Stimulated activated CD4-positive, alpha-beta T cell treated with anti-CD3 and anti-CD28 coated beads, TNF-alpha, amount 100 ng/mL, for 48 hours (primary cell): ENCODE data around the gene CDC42EP4.
"Not testable (repeated sequence)": the region's sequence is repeated elsewhere in the genome, so short reads cannot be mapped to it uniquely, and the experiment has no call there.

Source experiments
- DNase-seq, 3 donors: peaks; one replicate each; pipeline ENCODE4 v3.0.0-alpha.2; 2020; ENCODE audit warnings: low read depth in 3 of 3

CDC42EP4 gene

DNA sequence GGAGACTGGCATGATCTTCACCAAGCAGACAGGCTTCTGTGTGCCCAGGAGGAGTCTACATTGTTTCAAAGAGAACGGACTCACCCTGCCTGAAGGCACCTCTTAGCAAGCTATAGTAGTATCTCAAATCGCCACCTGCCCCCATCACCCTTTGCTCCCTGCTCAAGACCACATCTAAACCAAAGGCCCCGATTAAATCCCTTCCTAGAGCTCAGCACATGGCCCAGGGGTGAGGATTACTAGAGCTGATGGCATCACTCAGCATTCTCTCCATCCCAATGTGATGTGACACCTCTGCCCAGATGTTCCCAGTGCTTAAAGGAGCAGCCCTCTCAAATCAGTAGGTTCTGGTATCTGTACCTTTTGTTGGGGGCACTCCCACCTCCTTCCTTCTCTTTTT, 8.0 kb upstream of the CDC42EP4 start:
- DNase-seq = no peak

DNA sequence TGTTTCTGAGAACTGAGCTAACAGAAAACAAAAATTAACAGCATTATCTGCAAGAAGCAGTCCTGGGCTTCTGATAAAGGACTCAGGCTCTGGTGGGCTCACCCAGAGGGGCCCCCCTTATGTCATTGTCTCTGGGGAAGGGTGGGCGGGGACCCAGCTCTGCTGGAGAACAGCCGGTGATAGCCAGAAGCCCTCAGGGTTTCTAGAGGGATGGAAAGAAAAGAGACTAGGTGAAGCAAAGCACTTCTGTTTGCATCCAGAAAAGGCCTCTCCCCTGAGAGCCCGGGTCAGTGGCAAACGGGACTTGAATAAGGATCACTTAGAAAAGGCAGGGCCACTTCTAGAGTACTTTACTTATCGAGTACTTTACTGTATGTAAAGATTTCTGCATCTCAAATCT, 7.0 kb upstream of the CDC42EP4 start:
- DNase-seq = no peak

- no peak for DNase-seq
These were observed 6.6 kb upstream of the CDC42EP4 start for GRCh38 chr17:73318427-73318813.

DNA sequence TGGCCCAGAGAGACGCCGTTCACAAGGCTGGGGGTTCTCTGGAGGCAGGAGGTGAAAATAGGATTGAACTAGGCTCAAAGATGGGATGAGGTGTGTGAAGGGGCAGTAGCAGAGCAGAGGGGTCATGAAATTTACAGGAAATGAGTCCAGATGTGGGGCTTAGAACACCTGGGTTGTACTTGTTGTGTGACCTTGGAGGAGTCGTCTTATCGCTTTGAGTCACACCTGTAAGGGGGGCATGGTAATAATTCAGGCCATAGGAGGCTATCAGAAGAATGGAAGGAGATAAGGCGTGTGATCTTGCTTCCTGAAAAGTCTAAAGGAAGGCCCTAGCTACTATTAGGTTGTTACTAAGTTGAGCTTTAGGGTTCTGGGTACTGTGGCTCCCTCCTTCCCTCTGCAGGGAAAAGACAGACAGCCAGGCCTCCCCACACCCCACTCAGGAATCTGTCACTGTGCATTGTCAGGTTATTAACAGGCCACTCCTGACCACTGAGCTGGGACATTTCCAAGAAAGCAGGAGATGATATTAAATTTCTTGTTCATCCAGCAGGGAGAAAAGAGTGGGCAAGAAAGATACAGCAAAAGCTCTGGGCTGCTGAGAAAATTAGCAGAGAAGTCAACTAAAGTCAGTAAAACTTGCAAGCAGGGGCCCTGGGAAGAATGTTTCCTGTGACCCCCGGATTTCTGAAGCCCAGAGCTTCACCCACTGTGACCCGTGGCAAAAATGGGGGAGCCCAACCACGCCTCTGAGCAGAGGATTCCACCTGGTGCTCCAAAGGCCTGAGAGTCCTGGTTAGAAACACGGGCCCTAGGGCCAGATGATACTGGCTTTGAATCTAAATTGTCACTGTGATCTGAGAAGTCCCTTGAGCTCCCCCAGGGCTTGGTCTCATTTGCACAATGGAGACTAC, 6.0 kb upstream of the CDC42EP4 start:
- DNase-seq = no peak

GRCh38 chr17:73316919-73317505, 5.2 kb upstream of the CDC42EP4 start:
- no peak for DNase-seq

DNA sequence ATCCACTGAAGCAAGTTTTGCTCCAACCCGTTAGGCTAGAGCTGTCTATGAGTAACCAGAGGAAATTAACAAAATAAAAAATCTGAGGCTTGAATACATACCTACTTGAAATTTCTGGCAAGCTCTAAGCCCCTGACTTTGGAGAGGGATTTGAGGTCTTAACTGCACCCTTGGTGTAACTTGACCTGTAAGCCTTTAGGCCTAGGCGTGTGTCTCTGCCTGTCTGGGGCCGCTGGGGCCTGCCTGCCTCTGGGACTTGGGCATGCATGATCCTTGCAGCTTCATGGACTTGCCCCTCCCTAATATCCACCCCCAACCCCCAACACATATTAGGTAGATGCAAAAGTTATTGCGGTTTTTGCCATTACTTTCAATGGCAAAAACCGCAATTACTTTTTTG, 3.7 kb upstream of the CDC42EP4 start:
- no peak for DNase-seq

GRCh38 chr17:73313526-73314127, 1.8 kb upstream of the CDC42EP4 start:
- no peak for DNase-seq

- not testable (repeated sequence) for DNase-seq
These were observed 1.1 kb upstream of the CDC42EP4 start for GRCh38 chr17:73312887-73313286.

DNA sequence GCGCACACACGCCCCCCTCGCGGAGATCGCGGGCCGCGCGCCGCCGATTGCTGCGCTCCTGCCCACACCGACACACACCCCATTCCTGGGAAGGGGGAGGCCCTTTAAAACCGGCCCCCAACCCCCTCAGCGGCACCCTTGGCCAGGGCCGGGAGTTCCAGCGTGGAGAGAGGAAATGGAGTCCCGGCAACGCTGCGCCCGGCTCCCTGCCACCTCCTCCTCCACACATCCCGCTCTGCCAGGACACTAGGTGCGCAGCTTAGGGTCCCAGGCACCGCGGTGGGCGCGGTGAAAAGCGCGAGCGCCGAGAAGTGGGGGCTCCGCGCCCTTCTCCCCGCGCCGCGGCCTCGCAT, 397 bp downstream of the CDC42EP4 start:
- peak in 1 of 3 donors; percentile 12 for DNase-seq

GRCh38 chr17:73309727-73310596, 1.8 kb downstream of the CDC42EP4 start:
- DNase-seq = no peak

DNA sequence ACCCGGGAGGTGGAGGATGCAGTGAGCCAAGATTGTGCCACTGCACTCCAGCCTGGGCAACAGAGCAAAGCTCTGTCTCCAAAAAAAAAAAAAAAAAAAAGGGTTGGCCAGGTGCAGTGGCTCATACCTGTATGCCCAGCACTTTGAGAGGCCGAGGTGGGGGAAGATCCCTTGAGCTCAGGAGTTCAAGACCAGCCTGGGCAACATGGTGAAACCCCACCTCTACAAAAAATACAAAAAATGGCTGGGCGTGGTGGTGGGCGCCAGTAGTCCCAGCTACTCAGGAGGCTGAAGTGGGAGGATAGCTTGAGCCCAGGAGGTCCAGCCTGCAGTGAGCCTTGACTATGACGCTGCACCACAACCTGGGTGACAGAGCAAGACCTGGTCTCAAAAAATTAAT, 2.8 kb downstream of the CDC42EP4 start:
- not testable (repeated sequence) for DNase-seq

GRCh38 chr17:73308017-73308823, 3.6 kb downstream of the CDC42EP4 start:
- no peak for DNase-seq

DNA sequence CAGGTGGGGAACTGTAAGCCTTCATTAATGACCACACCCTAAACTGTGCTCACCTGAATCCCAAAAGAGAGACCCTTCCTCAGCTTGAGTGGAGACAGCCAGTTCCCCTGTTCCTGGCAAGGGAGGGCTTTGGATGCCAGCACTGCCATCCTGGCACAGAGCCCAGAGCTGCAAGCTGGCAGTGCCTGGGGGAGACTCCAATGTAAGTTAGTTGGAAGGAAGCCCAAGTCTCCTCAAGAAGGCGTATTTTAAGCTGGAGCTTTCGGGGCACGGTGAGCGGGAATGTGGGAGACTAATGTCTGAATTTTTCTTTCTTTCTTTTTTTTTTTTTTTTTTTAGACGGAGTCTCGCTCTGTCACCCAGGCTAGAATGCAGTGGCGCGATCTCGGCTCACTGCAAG, 4.7 kb downstream of the CDC42EP4 start:
- no peak for DNase-seq

DNA sequence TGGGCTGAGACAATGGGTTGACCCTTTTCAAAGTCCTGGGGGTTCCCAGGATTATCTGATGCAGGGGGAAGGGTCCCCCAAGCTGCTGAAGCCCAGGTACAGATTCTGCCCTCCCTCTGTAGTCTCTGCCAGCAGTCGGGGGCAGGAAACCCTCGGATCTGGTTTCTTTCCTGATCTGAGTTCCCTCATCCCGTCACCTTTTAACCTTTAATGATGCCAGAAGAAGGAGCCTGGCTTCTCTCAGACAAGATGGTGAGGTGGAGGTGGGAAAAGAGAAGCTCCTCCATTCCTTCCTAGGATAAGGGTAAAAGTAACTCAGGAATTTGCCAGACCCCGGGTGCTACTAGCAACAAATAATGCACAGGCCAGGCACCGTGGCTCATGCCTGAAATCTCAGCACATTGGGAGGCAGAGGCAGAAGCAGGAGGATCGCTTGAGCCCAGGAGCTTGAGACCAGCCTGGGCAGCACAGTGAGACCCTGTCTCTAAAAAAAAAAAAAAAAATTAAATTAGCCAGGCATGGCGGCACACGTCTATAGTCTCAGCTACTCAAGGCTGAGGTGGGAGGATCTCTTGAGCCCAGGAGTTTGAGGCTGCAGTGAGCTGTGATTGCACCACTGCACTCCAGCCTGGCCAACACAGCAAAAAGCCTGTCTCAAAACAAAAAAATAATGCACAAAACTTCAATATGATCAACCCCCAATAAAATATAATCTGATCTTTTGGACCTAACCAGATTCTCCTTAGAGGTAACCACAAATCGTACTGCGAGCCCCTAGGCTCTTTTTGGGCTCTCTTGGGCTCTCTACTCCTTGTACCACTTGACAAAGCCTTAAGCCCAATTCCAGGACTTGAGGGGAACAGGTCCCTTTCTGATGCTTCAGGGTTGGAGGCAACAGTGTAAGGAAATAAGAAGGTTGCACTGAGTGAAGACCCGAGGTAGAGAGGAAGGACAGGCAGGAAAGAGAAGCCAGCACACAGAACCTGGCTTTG, 5.7 kb downstream of the CDC42EP4 start:
- DNase-seq = no peak

DNA sequence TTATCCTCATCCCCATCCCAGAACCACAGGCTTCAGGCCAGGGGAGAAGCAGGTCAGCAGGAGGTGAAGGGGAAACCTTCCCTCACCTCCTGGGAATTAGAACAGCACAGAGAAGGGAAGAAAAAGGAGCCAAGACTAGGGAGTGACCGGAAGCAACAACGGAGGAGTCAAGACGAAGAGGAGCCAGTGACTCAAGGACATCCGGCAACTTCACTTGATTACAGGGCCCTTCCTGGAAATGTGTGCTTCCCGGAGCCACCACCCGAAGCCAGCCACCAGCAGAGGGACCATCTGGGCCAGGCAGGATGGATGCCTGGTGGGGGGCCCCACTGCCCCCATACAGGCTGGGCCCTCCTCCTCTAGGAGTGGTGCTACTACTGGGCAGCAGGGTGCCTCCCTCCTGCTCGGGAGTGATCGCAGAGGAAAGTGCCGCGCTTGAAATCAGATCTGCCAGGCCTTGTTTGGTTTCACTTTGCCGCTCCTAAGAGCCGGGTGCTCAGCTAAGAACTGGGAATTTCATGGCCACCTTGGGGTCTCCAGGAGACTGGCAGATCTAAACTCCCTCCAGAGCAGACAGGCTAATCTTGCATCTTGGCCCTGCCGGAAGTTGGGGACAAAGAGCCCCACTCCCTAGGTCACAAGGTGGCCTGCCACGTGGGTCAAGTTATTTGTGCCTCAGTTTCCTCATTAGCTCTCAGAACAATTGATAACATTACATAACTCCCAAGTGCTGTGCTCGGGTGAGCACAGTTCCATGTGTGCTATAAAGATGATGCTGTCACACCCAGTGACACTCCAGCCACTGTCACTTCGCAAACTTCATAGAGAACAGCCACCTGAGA, 6.6 kb downstream of the CDC42EP4 start:
- no peak for DNase-seq

GRCh38 chr17:73304438-73304837, 7.4 kb downstream of the CDC42EP4 start:
- DNase-seq = no peak

DNA sequence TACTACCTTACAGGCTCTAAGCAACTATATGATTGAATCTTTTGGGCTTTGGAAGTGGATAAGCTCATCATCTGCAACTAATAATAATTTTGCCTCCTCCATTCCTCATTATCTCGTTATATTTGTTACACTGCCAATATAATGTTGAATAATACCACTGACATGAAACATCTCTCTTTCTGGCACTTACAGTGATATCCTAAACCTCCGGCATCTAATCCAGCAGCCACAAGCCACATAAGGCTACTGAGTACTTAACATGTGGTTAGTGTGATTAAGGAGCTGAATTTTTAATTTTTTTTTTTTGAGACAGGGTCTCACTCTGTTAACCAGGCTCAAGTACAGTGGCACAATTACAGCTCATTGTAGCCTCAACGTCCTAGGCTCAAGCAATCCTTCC, 9.6 kb downstream of the CDC42EP4 start:
- DNase-seq = no peak

- no peak for DNase-seq
These were observed 10.4 kb downstream of the CDC42EP4 start for GRCh38 chr17:73301369-73301768.

- no peak for DNase-seq
These were observed 11.4 kb downstream of the CDC42EP4 start for GRCh38 chr17:73300392-73300791.
